ENCODE results near the gene CNNM2.
"Not testable (repeated sequence)": the region's sequence is repeated elsewhere in the genome, so short reads cannot be mapped to it uniquely, and the experiment has no call there.

DNA sequence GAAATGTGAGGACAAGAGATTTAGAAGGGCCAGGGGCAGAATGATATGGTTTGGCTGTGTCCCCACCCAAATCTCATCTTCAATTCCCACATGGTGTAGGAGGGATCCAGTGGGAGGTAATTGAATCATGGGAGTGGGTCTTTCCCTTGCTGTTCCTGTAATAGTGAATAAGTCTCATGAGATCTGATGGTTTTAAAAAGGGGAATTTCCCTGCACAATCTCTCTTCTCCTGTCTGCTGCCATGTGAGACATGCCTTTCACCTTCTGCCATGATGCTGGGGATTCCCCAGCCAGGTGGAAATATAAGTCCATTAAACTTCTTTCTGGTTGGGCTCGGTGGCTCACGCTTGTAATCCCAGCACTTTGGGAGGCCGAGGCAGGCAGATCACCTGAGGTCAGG, 217.1 kb downstream of the CNNM2 start:
- TF ChIP-seq CTCF, POLR2A, POLR2AphosphoS5 (IDR thresholded peaks at IDR 0.05): not testable (repeated sequence)
